Retinal pigment epithelial cell (primary cell): Measurements from ENCODE around the gene SLC25A25.
A peak's percentile ranks its signal among the peaks of the same experiment; 100 is the strongest.

Experiments
- DNase-seq: peaks from one replicate; pipeline ENCODE4 v3.0.0-alpha.2; 2010; ENCODE audit warnings: low read depth
- H3K4me3 ChIP-seq: 2 replicates; pipeline ENCODE4 v1.5.1; 2011; ENCODE audit warnings: mild to moderate bottlenecking, low read length, control low read depth, moderate library complexity
- TF ChIP-seq, protein P1 (sequence below): conservative IDR thresholded peaks from 2 replicates; pipeline ENCODE4 v1.5.1; 2011; ENCODE audit warnings: low read depth, low read length, control low read depth, inconsistent platforms

Gene SLC25A25

DNA sequence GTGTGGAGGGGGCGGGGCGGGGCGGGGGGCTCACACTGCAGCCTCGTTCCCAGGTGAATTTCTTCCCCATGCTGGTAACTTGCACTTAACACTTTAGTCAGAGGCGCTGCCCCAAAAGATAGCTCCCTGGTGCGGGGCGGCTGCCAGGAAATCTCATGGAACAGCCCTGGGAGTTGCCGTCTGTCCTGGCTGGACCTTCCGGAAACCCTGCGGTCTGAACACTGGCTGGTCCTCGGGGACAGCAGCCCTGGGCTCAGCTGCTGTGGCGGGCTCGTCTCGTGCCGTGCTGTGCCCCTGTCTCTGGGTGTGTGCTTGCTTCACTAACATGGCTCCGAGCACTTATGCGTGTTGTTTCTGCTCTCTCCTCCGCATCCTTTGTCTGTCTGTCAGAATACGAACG is 33.7 kb downstream of the SLC25A25 start:
- no peak for DNase-seq

GRCh38 chr9:128102196-128102595 is 34.2 kb downstream of the SLC25A25 start:
- TF ChIP-seq, protein P1, sequence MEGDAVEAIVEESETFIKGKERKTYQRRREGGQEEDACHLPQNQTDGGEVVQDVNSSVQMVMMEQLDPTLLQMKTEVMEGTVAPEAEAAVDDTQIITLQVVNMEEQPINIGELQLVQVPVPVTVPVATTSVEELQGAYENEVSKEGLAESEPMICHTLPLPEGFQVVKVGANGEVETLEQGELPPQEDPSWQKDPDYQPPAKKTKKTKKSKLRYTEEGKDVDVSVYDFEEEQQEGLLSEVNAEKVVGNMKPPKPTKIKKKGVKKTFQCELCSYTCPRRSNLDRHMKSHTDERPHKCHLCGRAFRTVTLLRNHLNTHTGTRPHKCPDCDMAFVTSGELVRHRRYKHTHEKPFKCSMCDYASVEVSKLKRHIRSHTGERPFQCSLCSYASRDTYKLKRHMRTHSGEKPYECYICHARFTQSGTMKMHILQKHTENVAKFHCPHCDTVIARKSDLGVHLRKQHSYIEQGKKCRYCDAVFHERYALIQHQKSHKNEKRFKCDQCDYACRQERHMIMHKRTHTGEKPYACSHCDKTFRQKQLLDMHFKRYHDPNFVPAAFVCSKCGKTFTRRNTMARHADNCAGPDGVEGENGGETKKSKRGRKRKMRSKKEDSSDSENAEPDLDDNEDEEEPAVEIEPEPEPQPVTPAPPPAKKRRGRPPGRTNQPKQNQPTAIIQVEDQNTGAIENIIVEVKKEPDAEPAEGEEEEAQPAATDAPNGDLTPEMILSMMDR: no peak
- H3K4me3 ChIP-seq: no peak overlapping the region
- no peak for DNase-seq

More for the DNA sequence above, 33.7 kb downstream of the SLC25A25 start:
- TF ChIP-seq, protein P1: no peak
- H3K4me3 ChIP-seq: no peak overlapping the region

GRCh38 chr9:128102861-128103588 is 35.0 kb downstream of the SLC25A25 start:
- TF ChIP-seq, protein P1: no peak
- DNase-seq: peak; percentile 81
- H3K4me3 ChIP-seq: no peak overlapping the region

GRCh38 chr9:128103589-128103962 is 35.5 kb downstream of the SLC25A25 start:
- no peak overlapping the region for H3K4me3 ChIP-seq
- no peak for DNase-seq
- TF ChIP-seq, protein P1: peak; percentile 58

- TF ChIP-seq, protein P1: no peak
- no peak for DNase-seq
- no peak overlapping the region for H3K4me3 ChIP-seq
Measured at GRCh38 chr9:128104171-128104618, 36.2 kb downstream of the SLC25A25 start.

DNA sequence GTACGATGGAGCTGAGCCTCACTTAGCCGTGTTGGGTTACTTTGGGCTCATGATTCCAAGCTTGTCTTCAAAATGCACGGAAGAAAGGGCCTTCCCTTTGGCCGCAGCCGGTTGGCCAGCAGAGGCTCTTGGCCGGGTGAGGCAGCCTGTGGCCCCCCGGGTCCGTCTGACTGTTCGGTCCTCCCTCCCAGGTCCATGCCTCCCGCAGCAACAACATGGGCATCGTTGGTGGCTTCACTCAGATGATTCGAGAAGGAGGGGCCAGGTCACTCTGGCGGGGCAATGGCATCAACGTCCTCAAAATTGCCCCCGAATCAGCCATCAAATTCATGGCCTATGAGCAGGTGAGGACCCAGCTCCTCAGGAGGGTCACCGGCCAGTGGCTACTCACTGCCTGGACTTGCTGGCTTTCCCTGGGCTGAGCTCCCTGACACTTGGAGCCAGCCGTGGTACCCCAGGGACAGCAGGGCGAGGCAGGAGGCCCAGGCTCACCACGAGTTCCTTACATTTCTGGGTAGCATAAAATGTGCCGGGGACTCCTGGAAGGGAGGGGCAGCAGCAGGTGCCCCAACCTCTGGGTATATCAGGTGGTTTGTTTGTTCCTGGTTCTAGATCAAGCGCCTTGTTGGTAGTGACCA is 37.6 kb downstream of the SLC25A25 start:
- no peak for DNase-seq
- no peak overlapping the region for H3K4me3 ChIP-seq
- TF ChIP-seq, protein P1: no peak
